Panc1 (cell line): ENCODE results near the gene ATP6V0D1.

Experiments
- CTCF ChIP-seq: fragments of 450-650 bp; IDR thresholded peaks from 2 replicates; pipeline ENCODE4 v1.5.1; 2017; ENCODE audit warnings: mild to moderate bottlenecking
- POLR2AphosphoS5 ChIP-seq: IDR thresholded peaks from 2 replicates; pipeline ENCODE4 v1.6.1; 2012; ENCODE audit warnings: mild to moderate bottlenecking, low read depth, low read length, moderate library complexity
- REST ChIP-seq, 2 experiments: IDR thresholded peaks; 2 replicates each; pipeline ENCODE4 v1.6.1; 2011 to 2012; ENCODE audit warnings: low read depth in 2 of 2, control low read depth in 1 of 2, low read length in 1 of 2, mild to moderate bottlenecking in 1 of 2, moderate library complexity in 1 of 2; ENCODE audit not compliant: insufficient read depth in 1 of 2
- SIN3A ChIP-seq: IDR thresholded peaks from 2 replicates; pipeline ENCODE4 v1.6.1; 2012; ENCODE audit warnings: low read depth, mild to moderate bottlenecking, low read length, moderate library complexity, borderline replicate concordance; ENCODE audit not compliant: insufficient read depth
- TCF7L2 ChIP-seq: IDR thresholded peaks from 2 replicates; pipeline ENCODE4 v1.6.1; 2011; ENCODE audit warnings: mild to moderate bottlenecking, low read depth, low read length, inconsistent platforms

GRCh38 chr16:67399218-67399733 is 81.7 kb downstream of the ATP6V0D1 start:
- TF ChIP-seq CTCF (peak; percentile 88), POLR2AphosphoS5 (no peak), REST (IDR thresholded peaks at IDR 0.05; ENCODE audit: insufficient read depth in 1 of 2, low read depth in 2 of 2, low read length in 1 of 2) (no peak), SIN3A (no peak), TCF7L2 (no peak)
